ENCODE data around the gene ZNF747. TPM values are rescaled to one million over a fixed set of nuclear protein-coding genes. Genes with fewer than 3 reads are reported as not detected.
A peak's percentile ranks its signal among the peaks of the same experiment; 100 is the strongest.

Gene ZNF747
- total and polyA plus RNA-seq, 10 of the 15 experiments (the other 5 are each of a cell fraction or from before 2014, with no cell fraction given), result 1.0 to 13.0 (median 7.2) TPM

DNA sequence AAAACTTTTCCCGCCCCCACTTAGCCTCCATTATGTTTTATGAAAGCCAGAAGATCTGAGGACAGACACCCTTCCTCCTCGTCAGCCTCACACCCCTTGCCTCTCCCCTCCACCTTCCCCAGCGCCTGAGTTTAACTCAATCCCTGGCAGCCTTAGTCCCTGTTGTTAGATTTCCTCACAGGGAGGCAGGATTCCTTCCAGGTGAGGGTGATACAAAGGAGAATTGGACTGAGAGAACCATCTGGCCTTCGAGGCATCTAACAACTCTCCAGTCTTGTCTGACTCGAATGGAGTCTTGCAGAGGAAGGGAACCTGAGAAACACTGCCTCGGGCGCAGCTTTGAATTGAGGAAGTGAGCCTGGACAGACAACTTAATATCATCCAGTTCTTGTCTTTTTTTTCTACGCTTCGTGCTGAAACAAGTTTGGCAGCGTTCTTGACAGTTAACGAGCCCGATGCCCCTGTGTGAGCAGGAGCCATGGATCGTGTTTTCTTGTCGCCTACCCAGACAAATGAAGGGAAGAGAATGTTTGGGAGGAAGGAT, 7.0 kb downstream of the ZNF747 start (continued):
- TF ChIP-seq CEBPB (IDR thresholded peaks at IDR 0.05; ENCODE audit: borderline replicate concordance in 1 of 2, low read depth in 2 of 2, low read length in 2 of 2) (no peak), NFIC (IDR thresholded peaks at IDR 0.05; ENCODE audit: low read depth, low read length) (no peak), SREBF1 (IDR thresholded peaks at IDR 0.05; ENCODE audit: low read length) (no peak), TAF1 (IDR thresholded peaks at IDR 0.05; ENCODE audit: borderline replicate concordance, low read depth, low read length) (no peak), NFXL1 (IDR thresholded peaks at IDR 0.05; ENCODE audit: borderline replicate concordance) (no peak), CBX3 (IDR thresholded peaks at IDR 0.05; ENCODE audit: borderline replicate concordance, low read depth) (no peak), RFX5 (IDR thresholded peaks at IDR 0.05; ENCODE audit: low read depth, low read length) (no peak), NRF1 (conservative IDR thresholded peaks at IDR 0.05; ENCODE audit: low read depth, low read length) (no peak), DPF2 (IDR thresholded peaks at IDR 0.05) (peak; percentile 16), ZBED1 (IDR thresholded peaks at IDR 0.05; ENCODE audit: borderline replicate concordance) (0 out of 2 replicates have a peak, but pooled peaks have one; percentile 35), NR2C1 (IDR thresholded peaks at IDR 0.05) (no peak), STAT3 (IDR thresholded peaks at IDR 0.05; ENCODE audit: low read depth, low read length) (no peak), HDAC2 (IDR thresholded peaks at IDR 0.05) (no peak), SMAD5 (IDR thresholded peaks at IDR 0.05; ENCODE audit: low read depth) (no peak), RBBP5 (conservative IDR thresholded peaks at IDR 0.05) (no peak), PAX5 (IDR thresholded peaks at IDR 0.05; ENCODE audit: borderline replicate concordance, low read depth, low read length) (no peak), EED (IDR thresholded peaks at IDR 0.05; ENCODE audit: low read depth) (no peak; the same call in none of the 2 replicates)
- TF ChIP-seq, protein P1, sequence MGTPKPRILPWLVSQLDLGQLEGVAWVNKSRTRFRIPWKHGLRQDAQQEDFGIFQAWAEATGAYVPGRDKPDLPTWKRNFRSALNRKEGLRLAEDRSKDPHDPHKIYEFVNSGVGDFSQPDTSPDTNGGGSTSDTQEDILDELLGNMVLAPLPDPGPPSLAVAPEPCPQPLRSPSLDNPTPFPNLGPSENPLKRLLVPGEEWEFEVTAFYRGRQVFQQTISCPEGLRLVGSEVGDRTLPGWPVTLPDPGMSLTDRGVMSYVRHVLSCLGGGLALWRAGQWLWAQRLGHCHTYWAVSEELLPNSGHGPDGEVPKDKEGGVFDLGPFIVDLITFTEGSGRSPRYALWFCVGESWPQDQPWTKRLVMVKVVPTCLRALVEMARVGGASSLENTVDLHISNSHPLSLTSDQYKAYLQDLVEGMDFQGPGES (IDR thresholded peaks at IDR 0.05), result no peak
- TF ChIP-seq, protein P2, sequence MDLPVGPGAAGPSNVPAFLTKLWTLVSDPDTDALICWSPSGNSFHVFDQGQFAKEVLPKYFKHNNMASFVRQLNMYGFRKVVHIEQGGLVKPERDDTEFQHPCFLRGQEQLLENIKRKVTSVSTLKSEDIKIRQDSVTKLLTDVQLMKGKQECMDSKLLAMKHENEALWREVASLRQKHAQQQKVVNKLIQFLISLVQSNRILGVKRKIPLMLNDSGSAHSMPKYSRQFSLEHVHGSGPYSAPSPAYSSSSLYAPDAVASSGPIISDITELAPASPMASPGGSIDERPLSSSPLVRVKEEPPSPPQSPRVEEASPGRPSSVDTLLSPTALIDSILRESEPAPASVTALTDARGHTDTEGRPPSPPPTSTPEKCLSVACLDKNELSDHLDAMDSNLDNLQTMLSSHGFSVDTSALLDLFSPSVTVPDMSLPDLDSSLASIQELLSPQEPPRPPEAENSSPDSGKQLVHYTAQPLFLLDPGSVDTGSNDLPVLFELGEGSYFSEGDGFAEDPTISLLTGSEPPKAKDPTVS (IDR thresholded peaks at IDR 0.05; ENCODE audit: low read depth, low read length), result no peak
- TF ChIP-seq, protein P3, sequence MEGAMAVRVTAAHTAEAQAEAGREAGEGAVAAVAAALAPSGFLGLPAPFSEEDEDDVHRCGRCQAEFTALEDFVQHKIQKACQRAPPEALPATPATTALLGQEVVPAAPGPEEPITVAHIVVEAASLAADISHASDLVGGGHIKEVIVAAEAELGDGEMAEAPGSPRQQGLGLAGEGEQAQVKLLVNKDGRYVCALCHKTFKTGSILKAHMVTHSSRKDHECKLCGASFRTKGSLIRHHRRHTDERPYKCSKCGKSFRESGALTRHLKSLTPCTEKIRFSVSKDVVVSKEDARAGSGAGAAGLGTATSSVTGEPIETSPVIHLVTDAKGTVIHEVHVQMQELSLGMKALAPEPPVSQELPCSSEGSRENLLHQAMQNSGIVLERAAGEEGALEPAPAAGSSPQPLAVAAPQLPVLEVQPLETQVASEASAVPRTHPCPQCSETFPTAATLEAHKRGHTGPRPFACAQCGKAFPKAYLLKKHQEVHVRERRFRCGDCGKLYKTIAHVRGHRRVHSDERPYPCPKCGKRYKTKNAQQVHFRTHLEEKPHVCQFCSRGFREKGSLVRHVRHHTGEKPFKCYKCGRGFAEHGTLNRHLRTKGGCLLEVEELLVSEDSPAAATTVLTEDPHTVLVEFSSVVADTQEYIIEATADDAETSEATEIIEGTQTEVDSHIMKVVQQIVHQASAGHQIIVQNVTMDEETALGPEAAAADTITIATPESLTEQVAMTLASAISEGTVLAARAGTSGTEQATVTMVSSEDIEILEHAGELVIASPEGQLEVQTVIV (IDR thresholded peaks at IDR 0.05; ENCODE audit: borderline replicate concordance, partially characterized antibody), result no peak
- TF ChIP-seq, protein P4, sequence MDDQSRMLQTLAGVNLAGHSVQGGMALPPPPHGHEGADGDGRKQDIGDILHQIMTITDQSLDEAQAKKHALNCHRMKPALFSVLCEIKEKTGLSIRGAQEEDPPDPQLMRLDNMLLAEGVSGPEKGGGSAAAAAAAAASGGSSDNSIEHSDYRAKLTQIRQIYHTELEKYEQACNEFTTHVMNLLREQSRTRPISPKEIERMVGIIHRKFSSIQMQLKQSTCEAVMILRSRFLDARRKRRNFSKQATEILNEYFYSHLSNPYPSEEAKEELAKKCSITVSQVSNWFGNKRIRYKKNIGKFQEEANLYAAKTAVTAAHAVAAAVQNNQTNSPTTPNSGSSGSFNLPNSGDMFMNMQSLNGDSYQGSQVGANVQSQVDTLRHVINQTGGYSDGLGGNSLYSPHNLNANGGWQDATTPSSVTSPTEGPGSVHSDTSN (IDR thresholded peaks at IDR 0.05; ENCODE audit: insufficient replicate concordance, low read depth, low read length), result no peak
- TF ChIP-seq, protein P5, sequence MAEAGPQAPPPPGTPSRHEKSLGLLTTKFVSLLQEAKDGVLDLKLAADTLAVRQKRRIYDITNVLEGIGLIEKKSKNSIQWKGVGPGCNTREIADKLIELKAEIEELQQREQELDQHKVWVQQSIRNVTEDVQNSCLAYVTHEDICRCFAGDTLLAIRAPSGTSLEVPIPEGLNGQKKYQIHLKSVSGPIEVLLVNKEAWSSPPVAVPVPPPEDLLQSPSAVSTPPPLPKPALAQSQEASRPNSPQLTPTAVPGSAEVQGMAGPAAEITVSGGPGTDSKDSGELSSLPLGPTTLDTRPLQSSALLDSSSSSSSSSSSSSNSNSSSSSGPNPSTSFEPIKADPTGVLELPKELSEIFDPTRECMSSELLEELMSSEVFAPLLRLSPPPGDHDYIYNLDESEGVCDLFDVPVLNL (IDR thresholded peaks at IDR 0.05; ENCODE audit: low read depth, low read length), result no peak
- TF ChIP-seq, protein P6, sequence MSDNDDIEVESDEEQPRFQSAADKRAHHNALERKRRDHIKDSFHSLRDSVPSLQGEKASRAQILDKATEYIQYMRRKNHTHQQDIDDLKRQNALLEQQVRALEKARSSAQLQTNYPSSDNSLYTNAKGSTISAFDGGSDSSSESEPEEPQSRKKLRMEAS (IDR thresholded peaks at IDR 0.05; ENCODE audit: low read depth, low read length), result no peak
